Endothelial cell of umbilical vein (primary cell): ENCODE data around the gene CNRIP1. TPM values are rescaled to one million over a fixed set of nuclear protein-coding genes. Genes with fewer than 3 reads are reported as not detected.

ENCODE experiments used
- BruUV-seq: library from RNA; stranded (reverse); fragments of 400-500 nt; replicated peaks from 2 replicates; lab custom pipeline; 2021; lab: Mats Ljungman, UMichigan
- CTCF ChIA-PET: fragments of 300-600, 350-600 bp; sonication (Branson Sonifier 250); formaldehyde crosslinking; loops from one replicate; lab custom pipeline; 2021; ENCODE audit warnings: antibody characterized with exemption, inconsistent platforms; lab: Charles Lee
- POLR2A ChIA-PET: fragments of 300-600, 350-600 bp; sonication (Branson Sonifier 250); formaldehyde crosslinking; loops from one replicate; lab custom pipeline; 2021; ENCODE audit warnings: antibody characterized with exemption, inconsistent platforms; lab: Charles Lee
- DNase-seq: peaks from one replicate; pipeline ENCODE4 v3.0.0-alpha.2; 2011; ENCODE audit warnings: low read depth, low spot score
- FAIRE-seq: peaks from 2 replicates; lab custom pipeline; 2011; peaks lifted over from hg19 to GRCh38; lab: Jason Lieb, UNC
- H2AFZ ChIP-seq: 2 replicates; pipeline ENCODE4 v1.6.0; 2012; ENCODE audit warnings: low read depth, low read length, control low read depth, inconsistent platforms
- H3K27ac ChIP-seq: 2 replicates; pipeline ENCODE4 v1.5.1; 2011; ENCODE audit warnings: low read depth, mild to moderate bottlenecking, control low read depth, low read length, moderate library complexity; ENCODE audit not compliant: insufficient read depth
- H3K27me3 ChIP-seq, 2 experiments: 2 replicates each; pipeline versions ENCODE4 v1.6.0 to v1.6.1; 2011; ENCODE audit warnings: low read length in 2 of 2, mixed read lengths in 1 of 2; ENCODE audit not compliant: control insufficient read depth in 2 of 2, insufficient read depth in 2 of 2
- H3K36me3 ChIP-seq, 2 experiments: 2 replicates in 1 of 2; 3 replicates in 1 of 2; pipeline ENCODE4 v1.5.1; 2011; ENCODE audit warnings: low read length in 2 of 2, mild to moderate bottlenecking in 1 of 2, moderate library complexity in 1 of 2; ENCODE audit not compliant: control insufficient read depth in 2 of 2, insufficient read depth in 2 of 2; ENCODE audit errors: extremely low read depth in 1 of 2
- H3K4me1 ChIP-seq: 3 replicates; pipeline ENCODE4 v1.5.1; 2011; ENCODE audit warnings: mild to moderate bottlenecking, low read length; ENCODE audit not compliant: control insufficient read depth, insufficient read depth; ENCODE audit errors: extremely low read depth
- H3K4me2 ChIP-seq: 2 replicates; pipeline ENCODE4 v1.6.1; 2011; ENCODE audit warnings: low read length, control low read depth, mixed read lengths; ENCODE audit not compliant: insufficient read depth
- H3K4me3 ChIP-seq, 3 experiments: fragments of 200-600 bp in 1 of 3; sonication (generic), shearing (Covaris generic) in 1 of 3; replicated peaks in 1 of 3; 2 replicates each; pipeline ENCODE4 v1.5.1; 2011 to 2016; ENCODE audit warnings: control low read depth in 3 of 3, low read length in 3 of 3, mild to moderate bottlenecking in 2 of 3, inconsistent platforms in 1 of 3, low read depth in 1 of 3, moderate library complexity in 1 of 3; ENCODE audit not compliant: insufficient read depth in 1 of 3
- H3K79me2 ChIP-seq: 2 replicates; pipeline ENCODE4 v1.6.0; 2012; ENCODE audit warnings: low read length, inconsistent platforms; ENCODE audit not compliant: control insufficient read depth, insufficient read depth
- H3K9ac ChIP-seq: replicated peaks from 2 replicates; pipeline ENCODE3; 2011; ENCODE audit warnings: low read length, control low read depth; ENCODE audit not compliant: insufficient read depth; ENCODE audit errors: extremely low read depth
- H3K9me1 ChIP-seq: replicated peaks from 3 replicates; pipeline ENCODE4 v1.6.0; 2011; ENCODE audit warnings: mild to moderate bottlenecking, low read length; ENCODE audit not compliant: control insufficient read depth, insufficient read depth; ENCODE audit errors: extremely low read depth
- H3K9me3 ChIP-seq: replicated peaks from 2 replicates; pipeline ENCODE4 v1.5.1; 2012; ENCODE audit warnings: low read length, inconsistent platforms; ENCODE audit not compliant: control insufficient read depth, insufficient read depth
- H4K20me1 ChIP-seq: replicated peaks from 2 replicates; pipeline ENCODE3; 2011; ENCODE audit warnings: mild to moderate bottlenecking, low read length; ENCODE audit not compliant: control insufficient read depth, insufficient read depth; ENCODE audit errors: extremely low read depth
- CTCF ChIP-seq, 2 donors: IDR thresholded peaks; 1 replicate in 1 of 2; 2 replicates in 1 of 2; pipeline ENCODE4 v1.5.1; 2011; ENCODE audit warnings: low read length in 2 of 2, mild to moderate bottlenecking in 2 of 2, moderate library complexity in 2 of 2, control low read depth in 1 of 2, inconsistent platforms in 1 of 2, low read depth in 1 of 2; ENCODE audit not compliant: insufficient read depth in 1 of 2; ENCODE audit errors: extremely low read depth in 1 of 2
- EZH2 ChIP-seq: IDR thresholded peaks from 2 replicates; pipeline ENCODE4 v1.6.1; 2012; ENCODE audit warnings: borderline replicate concordance, low read depth, mild to moderate bottlenecking, moderate library complexity, low read length, inconsistent platforms; ENCODE audit not compliant: severe bottlenecking
- FOS ChIP-seq: IDR thresholded peaks from 2 replicates; pipeline ENCODE4 v1.6.1; 2011; ENCODE audit warnings: mild to moderate bottlenecking, low read length, moderate library complexity, borderline replicate concordance; ENCODE audit not compliant: insufficient read depth
- GATA2 ChIP-seq: IDR thresholded peaks from 2 replicates; pipeline ENCODE4 v1.7.0; 2011; ENCODE audit warnings: low read depth, mild to moderate bottlenecking, moderate library complexity, mixed read lengths, low read length; ENCODE audit not compliant: insufficient read length, insufficient read depth
- JUN ChIP-seq: IDR thresholded peaks from 2 replicates; pipeline ENCODE4 v1.6.1; 2011; ENCODE audit warnings: borderline replicate concordance, low read depth; ENCODE audit not compliant: insufficient read length, insufficient read depth
- MAX ChIP-seq: IDR thresholded peaks from 2 replicates; pipeline ENCODE4 v1.6.1; 2011; ENCODE audit not compliant: insufficient read depth, insufficient read length
- MYC ChIP-seq: IDR thresholded peaks from one replicate; pipeline ENCODE4 v1.6.1; 2011; ENCODE audit warnings: mild to moderate bottlenecking, low read depth, low read length
- POLR2A ChIP-seq: IDR thresholded peaks from 2 replicates; pipeline ENCODE4 v1.6.1; 2012; ENCODE audit warnings: low read depth, mild to moderate bottlenecking, control low read depth, low read length
- POLR2AphosphoS5 ChIP-seq: IDR thresholded peaks from 2 replicates; pipeline ENCODE4 v1.6.1; 2012; ENCODE audit warnings: low read depth, mild to moderate bottlenecking, control low read depth, low read length, moderate library complexity; ENCODE audit not compliant: insufficient read depth
- dilution Hi-C: fragments of 300-500 bp; cut with MboI; formaldehyde crosslinking; loops from one replicate; pipeline ENCODE4 v1.15.0; 2019; ENCODE audit warnings: low sequenced_read_pairs; ENCODE audit not compliant: extremely low pct_ligation_motif_present
- intact Hi-C: fragments of 100-400 bp; cut with micrococcal nuclease; formaldehyde crosslinking; loops from one replicate; pipeline ENCODE4 v1.10.0; 2022
- polyA plus RNA-seq, 4 experiments: library from polyadenylated mRNA; depleted of rRNA in 3 of 4; stranded (reverse) in 3 of 4; unstranded in 1 of 4; fragments of >200 nt; gene quantifications; 2 replicates each; pipeline versions ENCODE4 v1.2.1 to v1.2.3, GENCODE V29; 2011 to 2012; ENCODE audit warnings: missing spikeins in 1 of 4
- total RNA-seq: library from RNA; stranded (reverse); gene quantifications from 2 replicates; pipeline ENCODE4 v1.2.3, GENCODE V29; 2021

Gene CNRIP1
- total and polyA plus RNA-seq, 2 donors (not counting 3 experiments of a cell fraction or from before 2014, with no cell fraction given): 74.6 to 98.9 TPM

DNA sequence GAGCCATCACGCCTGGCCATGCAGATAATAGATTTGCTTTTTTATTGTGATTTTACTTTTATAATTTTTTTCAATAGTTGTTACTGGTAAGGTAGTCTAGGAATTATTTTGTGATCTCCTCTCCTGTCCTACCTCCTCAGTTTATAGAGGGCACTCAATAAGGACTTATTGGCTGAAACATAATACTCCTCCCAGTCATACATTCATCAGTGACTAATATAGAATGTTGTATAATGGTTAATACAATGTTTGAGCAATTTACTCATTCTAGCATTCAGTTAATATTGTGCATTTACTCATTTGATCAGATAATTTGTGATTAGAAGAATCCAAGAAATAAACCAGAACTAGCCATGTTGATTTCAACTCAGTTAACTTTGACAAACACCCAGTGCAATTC, 41.6 kb downstream of the CNRIP1 start:
- Histone ChIP-seq H3K9me1 (no peaks in the 10 kb centered on the region), H3K4me1 (no peaks in the 10 kb centered on the region), H3K9ac (no peak overlapping the region), H3K79me2 (no peaks in the 10 kb centered on the region), H2AFZ (no peak overlapping the region), H3K36me3 (no peaks in the 10 kb centered on the region), H4K20me1 (no peaks in the 10 kb centered on the region), H3K4me2 (no peak overlapping the region), H3K9me3 (no peaks in the 10 kb centered on the region), H3K27ac (no peak overlapping the region), H3K4me3 (no peak overlapping the region), H3K27me3 (no peaks in the 10 kb centered on the region)
- ChIA-PET CTCF (interaction anchor here (0.6 to 11.7 kb wide), 5 partner anchors 33 to 156 kb away, joined by 3 to 175 read pairs (median 7); no protein-coding TSS in a partner anchor), POLR2A (interaction anchor here (0.6 kb wide), 1 partner anchor 25 kb away, joined by 6 read pairs; no protein-coding TSS in a partner anchor)
- DNase-seq (no peak), FAIRE-seq (no peak)
- intact Hi-C loops: no loop called here
- BruUV-seq: no TSS peak
- dilution Hi-C loops: no loop called here
- TF ChIP-seq FOS: no peak
- no peak for TF ChIP-seq GATA2
- TF ChIP-seq MAX: no peak
- no peak for TF ChIP-seq POLR2AphosphoS5
- no peak for TF ChIP-seq MYC
- TF ChIP-seq JUN: no peak
- no peak for TF ChIP-seq POLR2A
- no peak for TF ChIP-seq EZH2
- TF ChIP-seq CTCF (IDR thresholded peaks at IDR 0.05; ENCODE audit: extremely low read depth in 1 of 2, insufficient read depth in 1 of 2, low read depth in 1 of 2, low read length in 2 of 2): no peak
